ENCODE measurements around the gene TENM4.

TENM4 gene

GRCh38 chr11:79232346-79232745 lies 208.5 kb downstream of the TENM4 start:
- TF ChIP-seq REST (IDR thresholded peaks at IDR 0.05; ENCODE audit: low read depth), result no peak

GRCh38 chr11:79229047-79229446 lies 211.8 kb downstream of the TENM4 start:
- no peak for TF ChIP-seq CEBPB (IDR thresholded peaks at IDR 0.05)
- TF ChIP-seq ZBTB7A (IDR thresholded peaks at IDR 0.05; ENCODE audit: low read depth), result no peak
- no peak for TF ChIP-seq CREB1 (IDR thresholded peaks at IDR 0.05; ENCODE audit: low read depth)
- TF ChIP-seq USF1 (IDR thresholded peaks at IDR 0.05), result no peak

GRCh38 chr11:79227767-79228755 lies 212.8 kb downstream of the TENM4 start:
- TF ChIP-seq NFIC (IDR thresholded peaks at IDR 0.05) (no peak), CREB1 (IDR thresholded peaks at IDR 0.05; ENCODE audit: low read depth) (no peak), ZBTB7A (IDR thresholded peaks at IDR 0.05; ENCODE audit: low read depth) (no peak), REST (IDR thresholded peaks at IDR 0.05; ENCODE audit: low read depth) (no peak), EP300 (IDR thresholded peaks at IDR 0.05; ENCODE audit: borderline replicate concordance) (no peak), CEBPB (IDR thresholded peaks at IDR 0.05) (no peak), YY1 (IDR thresholded peaks at IDR 0.05; ENCODE audit: low read depth) (no peak), USF1 (IDR thresholded peaks at IDR 0.05) (no peak), RAD21 (IDR thresholded peaks at IDR 0.05; ENCODE audit: low read depth) (no peak), MAX (IDR thresholded peaks at IDR 0.05) (no peak), FOXM1 (IDR thresholded peaks at IDR 0.05; ENCODE audit: borderline replicate concordance, low read depth) (no peak), EGR1 (IDR thresholded peaks at IDR 0.05) (no peak), TAF1 (IDR thresholded peaks at IDR 0.05; ENCODE audit: low read depth) (no peak), TEAD4 (IDR thresholded peaks at IDR 0.05) (no peak), TCF12 (IDR thresholded peaks at IDR 0.05; ENCODE audit: low read depth) (no peak)

- TF ChIP-seq CREB1 (IDR thresholded peaks at IDR 0.05; ENCODE audit: low read depth), result no peak
- no peak for TF ChIP-seq FOXM1 (IDR thresholded peaks at IDR 0.05; ENCODE audit: borderline replicate concordance, low read depth)
- no peak for TF ChIP-seq TCF12 (IDR thresholded peaks at IDR 0.05; ENCODE audit: low read depth)
- no peak for TF ChIP-seq TEAD4 (IDR thresholded peaks at IDR 0.05)
- no peak for TF ChIP-seq NFIC (IDR thresholded peaks at IDR 0.05)
- no peak for TF ChIP-seq MAX (IDR thresholded peaks at IDR 0.05)
- TF ChIP-seq REST (IDR thresholded peaks at IDR 0.05; ENCODE audit: low read depth), result no peak
These were observed 213.5 kb downstream of the TENM4 start for GRCh38 chr11:79227308-79227707.

- TF ChIP-seq CREB1 (IDR thresholded peaks at IDR 0.05; ENCODE audit: low read depth), result no peak
- TF ChIP-seq TCF12 (IDR thresholded peaks at IDR 0.05; ENCODE audit: low read depth), result no peak
- TF ChIP-seq TAF1 (IDR thresholded peaks at IDR 0.05; ENCODE audit: low read depth), result no peak
- no peak for TF ChIP-seq EP300 (IDR thresholded peaks at IDR 0.05; ENCODE audit: borderline replicate concordance)
- no peak for TF ChIP-seq RAD21 (IDR thresholded peaks at IDR 0.05; ENCODE audit: low read depth)
- TF ChIP-seq YY1 (IDR thresholded peaks at IDR 0.05; ENCODE audit: low read depth), result no peak
- no peak for TF ChIP-seq USF1 (IDR thresholded peaks at IDR 0.05)
- TF ChIP-seq ZBTB7A (IDR thresholded peaks at IDR 0.05; ENCODE audit: low read depth), result no peak
These were observed 214.7 kb downstream of the TENM4 start for GRCh38 chr11:79226126-79226525.

Measured in Ishikawa (cell line).